GM19324 (cell line): Measurements from ENCODE around the gene GRK6.
"Not testable (repeated sequence)": the region's sequence is repeated elsewhere in the genome, so short reads cannot be mapped to it uniquely, and the experiment has no call there.

ENCODE experiments used
- ATAC-seq: cut with Tn5 transposase; IDR thresholded peaks from one replicate; pipeline ENCODE4 v1.9.1; 2021; ENCODE audit warnings: mild to moderate bottlenecking, moderate library complexity; ENCODE audit not compliant: unreplicated experiment, low FRiP score

GRK6 gene

GRCh38 chr5:177482359-177482795 is 55.9 kb downstream of the GRK6 start:
- ATAC-seq: no peak

- no peak for ATAC-seq
Measured at GRCh38 chr5:177483042-177483441, 56.6 kb downstream of the GRK6 start.

GRCh38 chr5:177483994-177484901 is 57.8 kb downstream of the GRK6 start:
- ATAC-seq: no peak

- no peak for ATAC-seq
Measured at GRCh38 chr5:177484902-177485549, 58.5 kb downstream of the GRK6 start.

- ATAC-seq: not testable (repeated sequence)
Measured at GRCh38 chr5:177485753-177486152, 59.3 kb downstream of the GRK6 start.

DNA sequence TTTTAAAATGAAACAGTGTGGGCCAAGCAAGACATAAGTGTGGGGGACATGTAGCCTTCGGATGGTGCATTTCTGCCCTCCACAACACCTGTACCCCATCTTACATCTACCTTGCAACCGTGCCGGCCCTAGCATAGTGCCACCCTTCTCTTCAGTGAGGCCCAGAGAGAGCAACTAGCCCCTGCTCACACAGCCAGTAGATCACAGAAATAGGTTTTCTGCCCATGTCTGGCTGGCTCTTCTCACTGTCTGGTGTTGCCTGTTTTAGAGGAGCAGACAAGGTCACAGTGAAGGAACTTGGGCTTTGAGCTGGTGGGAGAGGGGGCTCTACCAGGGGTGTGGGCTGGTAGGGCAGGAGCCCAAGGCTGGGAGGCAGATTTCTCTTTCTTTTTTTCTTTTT is 59.8 kb downstream of the GRK6 start:
- ATAC-seq: no peak

DNA sequence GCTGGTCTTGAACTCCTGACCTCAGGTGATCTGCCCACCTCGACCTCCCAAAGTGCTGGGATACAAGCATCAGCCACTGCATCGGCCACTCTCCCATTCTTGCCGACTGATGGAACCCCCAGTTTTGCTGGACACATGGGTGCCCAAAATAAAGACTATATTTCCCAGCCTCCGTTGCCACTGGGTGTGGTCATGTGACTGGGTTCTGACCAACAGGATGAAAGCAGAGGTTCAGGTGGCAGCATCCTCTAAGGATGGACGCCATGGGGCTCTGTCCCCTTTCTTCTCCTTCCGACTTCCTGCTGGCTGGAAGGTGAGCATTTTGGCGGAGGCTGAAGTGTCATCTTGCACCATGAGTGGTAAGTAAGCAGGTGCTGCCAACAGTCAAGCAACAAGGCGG is 60.7 kb downstream of the GRK6 start:
- no peak for ATAC-seq

- no peak for ATAC-seq
Measured at GRCh38 chr5:177487975-177488374, 61.5 kb downstream of the GRK6 start.

GRCh38 chr5:177489119-177489716 is 62.7 kb downstream of the GRK6 start:
- no peak for ATAC-seq

DNA sequence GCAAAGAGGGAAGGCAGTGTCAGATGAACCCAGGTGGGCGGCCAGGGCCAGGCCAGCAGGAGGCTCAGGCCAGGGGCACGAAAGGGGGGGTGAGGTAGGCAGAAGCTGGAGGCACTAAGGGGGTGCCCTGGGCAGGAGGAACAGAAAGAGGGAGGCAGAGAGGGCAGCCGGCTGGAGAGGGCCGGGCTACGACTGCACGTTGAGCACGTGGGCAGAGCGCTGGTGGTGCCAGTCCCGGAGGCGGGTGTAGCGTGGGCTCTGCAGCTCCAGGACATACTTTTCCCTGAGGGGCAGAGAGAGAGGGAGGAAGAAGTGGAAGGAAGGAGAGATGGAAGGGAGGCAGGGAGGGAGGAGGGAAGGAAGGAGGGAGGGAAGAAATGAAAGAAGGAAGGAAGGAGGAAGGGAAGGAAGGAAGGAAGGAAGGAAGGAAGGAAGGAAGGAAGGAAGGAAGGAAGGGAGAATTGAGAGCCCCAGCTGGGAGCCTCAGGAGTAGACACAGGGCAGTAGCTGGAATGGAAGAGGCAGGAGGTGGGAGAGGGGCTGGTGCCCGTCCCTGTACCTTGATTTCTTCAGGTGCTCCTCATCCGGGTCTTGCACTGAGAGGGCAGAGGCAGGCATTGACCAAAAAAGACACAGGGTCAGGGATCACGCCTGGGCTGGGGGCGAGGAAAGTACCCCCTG is 64.0 kb downstream of the GRK6 start:
- no peak for ATAC-seq

GRCh38 chr5:177490992-177491391 is 64.5 kb downstream of the GRK6 start:
- ATAC-seq: no peak

GRCh38 chr5:177491429-177491945 is 65.0 kb downstream of the GRK6 start:
- ATAC-seq: no peak

DNA sequence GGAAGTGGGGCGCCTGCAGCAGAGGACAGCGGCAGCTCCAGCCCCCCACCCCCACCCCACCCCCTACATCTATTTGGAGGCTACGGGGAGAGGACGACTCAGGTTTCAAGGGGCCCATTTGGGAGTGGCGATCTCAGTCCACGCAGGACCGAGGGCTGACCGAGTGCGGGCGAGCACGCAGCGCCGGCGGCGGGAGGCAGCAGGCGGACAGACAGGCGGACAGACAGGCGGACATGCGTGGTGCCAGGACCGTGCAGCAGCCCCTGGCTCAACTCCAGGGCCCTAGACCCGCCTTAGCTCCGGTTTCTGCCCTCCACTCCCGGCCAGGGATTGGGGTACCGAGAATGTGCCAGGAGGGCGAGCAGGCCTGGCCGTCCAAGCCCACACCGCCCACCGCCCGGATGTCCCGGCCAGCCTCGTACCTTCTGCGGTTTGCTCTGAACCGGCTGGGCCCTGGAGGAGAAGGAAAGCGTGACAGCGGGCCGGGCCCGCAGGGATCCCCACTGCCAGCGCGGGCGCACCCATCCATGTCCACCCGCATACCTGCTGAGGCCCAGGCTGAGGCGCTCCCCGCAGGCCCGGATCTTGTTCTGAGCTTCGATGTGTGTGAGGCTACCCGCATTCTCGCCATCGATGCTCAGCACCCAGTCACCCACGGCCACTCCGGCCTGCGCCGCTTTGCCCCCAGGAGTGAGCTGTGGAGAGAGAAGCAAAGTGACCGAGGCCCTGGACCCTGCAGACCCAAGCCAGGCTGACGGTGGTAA is 65.7 kb downstream of the GRK6 start:
- no peak for ATAC-seq
